Fibroblast of mammary gland (primary cell): ENCODE measurements around the gene SIAH2.

Experiments
- DNase-seq: peaks from one replicate; pipeline ENCODE4 v3.0.0-alpha.2; 2010; ENCODE audit warnings: low read depth
- H3K4me3 ChIP-seq: 2 replicates; pipeline ENCODE4 v1.5.1; 2011; ENCODE audit warnings: low read depth, mild to moderate bottlenecking, low read length, moderate library complexity; ENCODE audit not compliant: control insufficient read depth
- TF ChIP-seq, protein P1 (sequence below): conservative IDR thresholded peaks from 2 replicates; pipeline ENCODE4 v1.5.1; 2011; ENCODE audit warnings: low read depth, low read length, inconsistent platforms; ENCODE audit not compliant: control insufficient read depth, insufficient read depth

Gene SIAH2

GRCh38 chr3:150727653-150728502 is 35.1 kb downstream of the SIAH2 start:
- TF ChIP-seq, protein P1, sequence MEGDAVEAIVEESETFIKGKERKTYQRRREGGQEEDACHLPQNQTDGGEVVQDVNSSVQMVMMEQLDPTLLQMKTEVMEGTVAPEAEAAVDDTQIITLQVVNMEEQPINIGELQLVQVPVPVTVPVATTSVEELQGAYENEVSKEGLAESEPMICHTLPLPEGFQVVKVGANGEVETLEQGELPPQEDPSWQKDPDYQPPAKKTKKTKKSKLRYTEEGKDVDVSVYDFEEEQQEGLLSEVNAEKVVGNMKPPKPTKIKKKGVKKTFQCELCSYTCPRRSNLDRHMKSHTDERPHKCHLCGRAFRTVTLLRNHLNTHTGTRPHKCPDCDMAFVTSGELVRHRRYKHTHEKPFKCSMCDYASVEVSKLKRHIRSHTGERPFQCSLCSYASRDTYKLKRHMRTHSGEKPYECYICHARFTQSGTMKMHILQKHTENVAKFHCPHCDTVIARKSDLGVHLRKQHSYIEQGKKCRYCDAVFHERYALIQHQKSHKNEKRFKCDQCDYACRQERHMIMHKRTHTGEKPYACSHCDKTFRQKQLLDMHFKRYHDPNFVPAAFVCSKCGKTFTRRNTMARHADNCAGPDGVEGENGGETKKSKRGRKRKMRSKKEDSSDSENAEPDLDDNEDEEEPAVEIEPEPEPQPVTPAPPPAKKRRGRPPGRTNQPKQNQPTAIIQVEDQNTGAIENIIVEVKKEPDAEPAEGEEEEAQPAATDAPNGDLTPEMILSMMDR: no peak
- no peak overlapping the region for H3K4me3 ChIP-seq
- DNase-seq: no peak

GRCh38 chr3:150725548-150725947 is 37.4 kb downstream of the SIAH2 start:
- DNase-seq: no peak
- H3K4me3 ChIP-seq: no peak overlapping the region
- TF ChIP-seq, protein P1: no peak

DNA sequence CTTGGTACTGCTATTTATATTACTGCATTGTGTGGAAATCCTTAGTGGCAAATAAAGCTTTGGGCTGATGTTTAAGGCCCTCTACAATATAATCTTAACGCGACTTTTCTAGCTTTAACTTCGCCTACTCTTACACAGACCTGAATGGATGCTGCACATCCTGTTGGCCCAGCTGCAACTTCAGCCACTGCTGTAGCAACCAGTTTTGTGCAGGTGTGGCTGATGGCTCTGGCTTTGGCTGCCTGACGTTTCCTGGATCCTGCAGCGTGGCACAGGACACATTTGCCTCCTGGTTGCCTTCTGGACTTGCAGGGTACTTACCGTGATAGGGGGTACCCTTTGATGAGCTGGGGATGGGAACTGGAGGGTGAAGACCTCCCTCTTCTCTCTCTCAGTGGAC is 39.0 kb downstream of the SIAH2 start:
- no peak overlapping the region for H3K4me3 ChIP-seq
- TF ChIP-seq, protein P1: no peak

DNA sequence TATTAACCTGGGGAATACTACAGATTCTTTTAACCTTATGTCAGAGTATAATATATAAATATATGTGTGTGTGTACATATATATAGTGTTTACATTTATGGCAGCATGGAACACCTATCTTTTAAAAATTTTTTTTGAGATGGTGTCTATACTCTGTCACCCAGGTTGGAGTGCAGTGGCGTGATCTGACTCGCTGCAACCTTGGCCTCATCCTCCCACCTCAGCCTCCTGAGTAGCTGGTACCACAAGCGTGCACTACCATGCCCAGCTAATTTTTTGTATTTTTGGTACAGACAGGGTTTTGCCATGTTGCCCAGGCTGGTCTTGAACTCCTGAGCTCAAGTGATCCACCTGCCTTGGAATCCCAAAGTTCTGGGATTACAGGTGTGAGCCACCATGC is 40.7 kb downstream of the SIAH2 start:
- no peak for DNase-seq

More for the DNA sequence above, 39.0 kb downstream of the SIAH2 start:
- DNase-seq: no peak

DNA sequence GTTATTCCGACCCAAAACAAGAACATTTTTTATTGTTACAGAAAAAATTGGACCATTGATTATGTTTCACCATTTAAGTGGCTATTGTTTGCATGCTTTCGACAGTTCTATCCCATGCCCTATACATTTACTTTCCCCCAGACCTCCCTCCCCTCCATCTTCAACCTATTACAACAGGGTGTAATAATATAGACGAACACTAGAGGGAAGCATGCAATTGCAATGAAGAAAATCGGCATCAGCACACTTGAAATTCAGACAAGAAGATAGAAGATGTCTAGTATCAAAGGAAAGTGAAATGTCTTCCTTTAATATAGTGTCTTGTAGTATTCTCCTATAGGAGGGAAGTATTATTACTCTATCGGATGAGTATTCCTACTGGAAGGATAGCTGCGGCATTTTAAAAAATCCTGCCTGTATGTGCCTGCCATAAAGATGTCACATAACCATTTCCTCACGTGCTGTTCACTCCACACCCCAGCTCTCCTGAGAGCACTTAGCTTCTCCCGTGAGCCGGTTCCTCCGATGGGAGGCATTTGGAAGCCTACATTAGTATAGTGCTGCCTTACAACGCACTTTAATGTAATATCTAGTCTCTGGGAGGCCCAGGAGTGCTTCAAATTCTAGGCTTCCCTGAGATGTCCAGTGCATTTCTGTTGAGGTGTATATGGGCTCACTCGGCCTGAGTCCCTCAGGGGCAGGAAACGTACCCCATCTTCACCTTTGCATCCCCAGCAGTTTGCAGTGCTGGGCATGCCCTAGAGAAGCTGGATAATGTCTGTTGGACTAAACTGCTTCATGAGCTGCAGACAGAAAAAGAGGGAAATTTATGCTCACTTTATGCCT is 41.5 kb downstream of the SIAH2 start:
- DNase-seq: peak; percentile 70
- no peak overlapping the region for H3K4me3 ChIP-seq

More for the DNA sequence above, 40.7 kb downstream of the SIAH2 start:
- TF ChIP-seq, protein P1: no peak
- H3K4me3 ChIP-seq: no peak overlapping the region

GRCh38 chr3:150720444-150720843 is 42.5 kb downstream of the SIAH2 start:
- TF ChIP-seq, protein P1: no peak
- no peak overlapping the region for H3K4me3 ChIP-seq
- no peak for DNase-seq

More for the DNA sequence above, 41.5 kb downstream of the SIAH2 start:
- TF ChIP-seq, protein P1: peak; percentile 77
